NCI-H2029 (cell line): Measurements from ENCODE around the gene ELFN2.

Experiments
- DNase-seq: peaks from one replicate; lab custom pipeline; 2025; lab: John Stamatoyannopoulos, UW

Gene ELFN2

GRCh38 chr22:37427711-37428635 lies 694 bp upstream of the ELFN2 start:
- DNase-seq, result no peak

- no peak for DNase-seq
Measured at GRCh38 chr22:37426706-37427134, 559 bp downstream of the ELFN2 start.

GRCh38 chr22:37425800-37426705 lies 1.2 kb downstream of the ELFN2 start:
- DNase-seq, result no peak

GRCh38 chr22:37425369-37425768 lies 1.9 kb downstream of the ELFN2 start:
- DNase-seq, result no peak

DNA sequence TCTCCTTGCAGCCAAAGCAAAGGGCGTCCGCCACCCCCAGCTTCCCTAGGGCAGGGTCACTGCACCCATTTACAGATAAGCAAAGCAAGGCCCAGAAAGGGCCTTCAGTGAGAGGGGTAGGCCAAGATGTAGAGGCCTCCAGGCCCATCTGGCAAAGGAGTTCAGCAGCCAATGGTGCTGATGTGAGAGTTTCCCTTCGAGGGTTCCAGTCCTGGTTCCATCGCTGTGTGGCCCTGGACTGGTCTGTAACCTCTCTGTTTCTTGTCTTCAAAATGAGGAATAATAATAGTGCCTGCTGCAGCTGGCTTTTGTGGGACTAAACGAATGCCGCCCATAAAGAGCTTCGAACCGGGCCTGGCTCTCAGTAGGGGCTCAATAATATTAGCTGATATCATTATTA lies 4.0 kb downstream of the ELFN2 start:
- no peak for DNase-seq

- no peak for DNase-seq
Measured at GRCh38 chr22:37421468-37421877, 5.8 kb downstream of the ELFN2 start.

GRCh38 chr22:37420686-37421467 lies 6.4 kb downstream of the ELFN2 start:
- DNase-seq, result no peak

DNA sequence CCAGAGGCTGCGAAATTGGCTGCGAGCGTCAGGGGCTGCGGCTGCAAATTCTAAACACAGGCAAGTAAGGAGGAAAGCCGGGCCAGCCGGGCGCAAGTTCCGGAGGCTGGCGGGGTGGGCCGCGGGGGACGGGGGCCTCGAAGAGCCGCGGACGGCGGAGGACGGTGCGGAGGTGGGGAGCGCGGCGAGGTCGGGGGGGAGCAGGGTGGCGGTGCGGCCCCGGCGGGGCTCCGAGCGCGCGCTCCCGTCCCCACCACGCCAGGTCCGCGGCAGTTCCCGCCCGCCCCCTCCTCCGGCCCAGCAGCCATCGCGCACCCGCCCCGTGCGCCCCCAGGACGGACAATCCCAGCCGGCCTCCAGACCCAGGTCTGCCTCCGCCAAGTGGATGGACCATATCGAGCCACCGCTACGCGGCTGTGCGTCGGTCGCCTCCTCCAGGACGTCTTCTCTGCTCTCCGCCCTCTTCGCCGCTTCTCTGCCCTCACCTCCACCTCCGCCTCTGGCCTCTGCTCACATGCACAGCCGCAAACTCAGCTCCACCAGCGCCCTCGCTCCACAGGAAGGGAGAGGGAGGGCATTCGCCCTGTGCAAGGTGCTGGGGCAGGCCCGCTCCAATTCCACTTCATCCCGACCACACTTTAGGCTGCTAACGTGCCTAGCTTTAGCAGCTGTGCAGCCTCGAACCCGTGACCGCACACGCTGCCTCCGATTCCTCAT lies 7.2 kb downstream of the ELFN2 start:
- DNase-seq, result no peak

GRCh38 chr22:37419370-37419968 lies 7.8 kb downstream of the ELFN2 start:
- no peak for DNase-seq

GRCh38 chr22:37418627-37419369 lies 8.5 kb downstream of the ELFN2 start:
- peak; percentile 24 for DNase-seq

DNA sequence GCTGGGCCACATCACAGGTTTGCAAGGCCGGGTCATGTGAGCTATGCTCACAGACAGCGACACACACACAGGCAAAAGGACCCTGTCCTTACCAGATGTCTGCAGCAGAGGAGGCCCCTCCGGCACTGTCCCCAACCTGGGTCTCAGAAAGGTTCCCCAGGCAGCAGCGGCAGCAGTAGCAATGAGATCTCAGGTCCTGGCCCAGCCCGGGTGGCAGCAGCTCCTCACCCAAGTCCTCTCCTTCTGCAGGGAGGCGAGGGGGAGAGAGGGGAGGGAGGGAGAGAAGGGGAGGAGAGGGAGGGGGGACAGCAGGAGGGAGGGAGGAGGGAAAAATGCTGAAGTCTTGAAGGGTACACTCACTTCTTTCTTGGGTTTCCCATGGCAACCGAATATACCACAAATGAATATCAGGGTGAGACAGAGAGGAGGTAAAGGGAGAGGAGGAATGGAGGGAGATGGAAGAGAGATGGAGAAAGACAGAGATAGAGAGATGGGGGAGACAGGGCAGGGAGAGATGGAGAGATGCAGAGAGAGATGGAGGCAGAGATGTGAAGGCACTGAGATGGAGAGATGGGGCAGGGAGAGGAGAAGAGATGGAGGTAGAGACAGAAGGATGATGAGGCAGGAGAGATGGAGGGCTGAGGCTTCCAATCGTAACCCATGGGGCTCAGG lies 9.5 kb downstream of the ELFN2 start:
- no peak for DNase-seq

- no peak for DNase-seq
Measured at GRCh38 chr22:37417264-37417663, 10.0 kb downstream of the ELFN2 start.

- DNase-seq, result no peak
Measured at GRCh38 chr22:37416827-37417226, 10.5 kb downstream of the ELFN2 start.

- no peak for DNase-seq
Measured at GRCh38 chr22:37416389-37416788, 10.9 kb downstream of the ELFN2 start.

DNA sequence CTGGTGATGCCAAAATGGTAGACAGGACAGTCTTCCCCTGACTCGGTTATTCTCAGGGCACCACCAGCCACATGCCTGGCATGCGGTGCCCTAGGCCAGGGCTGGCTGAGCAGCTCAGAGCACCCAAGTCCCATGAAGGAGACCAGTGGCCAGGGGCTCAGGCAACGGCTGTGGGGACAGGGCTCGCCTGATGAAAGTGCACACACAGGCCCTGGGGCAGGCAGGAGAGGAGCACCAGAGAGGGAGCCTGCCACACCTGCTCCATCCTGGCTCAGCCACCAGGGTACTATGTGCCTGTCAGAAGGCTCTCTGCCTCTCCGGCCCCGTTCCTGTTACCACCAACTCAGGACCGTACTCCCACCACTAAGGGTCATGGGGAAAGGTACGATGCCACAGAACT lies 12.1 kb downstream of the ELFN2 start:
- no peak for DNase-seq

DNA sequence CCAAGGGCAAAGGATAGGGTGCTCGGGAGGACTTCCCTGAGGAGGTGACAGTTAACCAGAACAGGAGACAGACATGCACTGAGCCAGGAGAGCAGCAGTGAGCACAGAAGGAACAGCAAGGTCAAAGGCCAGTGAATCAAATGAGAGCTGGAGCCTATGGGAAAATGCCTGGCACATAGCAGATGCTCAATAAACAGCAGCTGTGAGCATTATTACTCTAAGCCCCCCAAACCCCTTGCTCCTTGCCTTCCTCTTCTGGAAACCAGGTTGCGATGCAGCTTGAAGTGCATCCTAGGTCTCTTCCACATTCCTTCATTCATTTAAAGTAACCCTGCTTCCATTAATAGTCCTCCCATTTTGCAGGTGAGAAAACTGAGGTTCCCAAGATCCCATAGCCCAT lies 13.0 kb downstream of the ELFN2 start:
- no peak for DNase-seq

DNA sequence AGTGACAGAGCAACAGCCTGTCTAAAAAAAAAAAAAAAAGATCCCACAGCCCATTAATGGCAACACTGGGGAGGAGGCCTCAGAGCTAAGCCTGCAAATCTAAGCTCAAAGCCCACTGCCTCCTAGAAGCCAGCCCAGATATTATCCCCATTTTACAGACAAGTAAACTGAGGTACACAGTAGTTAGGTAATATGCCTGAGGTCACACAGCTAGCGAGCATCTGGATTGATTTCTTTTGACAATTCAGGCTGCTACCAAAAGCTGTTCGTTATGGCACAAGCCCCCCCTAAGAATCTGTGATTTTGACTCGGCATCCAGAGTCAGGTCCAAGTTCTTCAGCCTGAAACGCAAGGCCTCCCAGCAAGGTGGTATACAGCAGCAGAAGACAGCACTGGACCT lies 13.7 kb downstream of the ELFN2 start:
- DNase-seq, result no peak

DNA sequence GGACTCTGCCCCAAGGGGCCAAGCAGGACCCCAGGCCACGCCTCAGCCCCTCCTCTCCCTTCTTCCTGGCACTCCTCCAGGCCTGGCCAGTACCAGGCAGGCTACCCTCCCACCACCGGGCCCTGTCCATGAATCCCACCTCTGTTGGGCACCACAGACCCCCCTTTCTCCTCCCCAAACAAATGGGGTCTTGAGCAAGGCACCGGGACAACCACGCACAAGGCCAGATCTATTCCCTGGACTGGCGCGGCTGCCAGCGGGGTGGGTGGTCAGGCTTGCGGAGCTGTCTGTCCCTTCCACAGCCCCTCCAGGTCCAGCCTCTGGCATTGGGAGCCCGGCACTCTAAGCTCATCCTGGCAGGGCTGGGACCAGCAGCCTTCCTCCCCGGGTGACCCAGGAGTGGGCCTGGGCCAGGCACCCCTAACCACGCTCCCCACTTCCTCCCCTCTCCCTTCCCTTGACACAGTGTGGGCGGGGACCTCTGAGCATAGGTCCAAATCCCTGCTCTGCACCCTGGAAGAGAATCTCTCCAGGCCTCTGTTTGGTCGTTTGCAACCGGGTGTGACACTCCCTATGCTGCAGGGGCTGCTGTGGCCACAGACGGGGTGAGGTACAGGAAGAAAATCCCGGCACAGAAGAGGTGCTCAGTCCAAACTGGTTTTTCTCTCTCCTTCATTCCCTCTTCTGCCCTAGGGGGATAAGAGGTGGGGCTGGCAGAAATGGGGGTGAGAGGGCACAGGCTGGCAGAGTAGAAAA lies 14.6 kb downstream of the ELFN2 start:
- no peak for DNase-seq

GRCh38 chr22:37411655-37412054 lies 15.6 kb downstream of the ELFN2 start:
- DNase-seq, result no peak
